Left forelimb (tissue), 1 donor: ENCODE results near the gene TM9SF2.
"Not testable (repeated sequence)": the region's sequence is repeated elsewhere in the genome, so short reads cannot be mapped to it uniquely, and the experiment has no call there.

Experiments
- DNase-seq: peaks from one replicate; pipeline ENCODE4 v3.0.0-alpha.2; 2018; ENCODE audit warnings: low spot score

Gene TM9SF2, protein sequence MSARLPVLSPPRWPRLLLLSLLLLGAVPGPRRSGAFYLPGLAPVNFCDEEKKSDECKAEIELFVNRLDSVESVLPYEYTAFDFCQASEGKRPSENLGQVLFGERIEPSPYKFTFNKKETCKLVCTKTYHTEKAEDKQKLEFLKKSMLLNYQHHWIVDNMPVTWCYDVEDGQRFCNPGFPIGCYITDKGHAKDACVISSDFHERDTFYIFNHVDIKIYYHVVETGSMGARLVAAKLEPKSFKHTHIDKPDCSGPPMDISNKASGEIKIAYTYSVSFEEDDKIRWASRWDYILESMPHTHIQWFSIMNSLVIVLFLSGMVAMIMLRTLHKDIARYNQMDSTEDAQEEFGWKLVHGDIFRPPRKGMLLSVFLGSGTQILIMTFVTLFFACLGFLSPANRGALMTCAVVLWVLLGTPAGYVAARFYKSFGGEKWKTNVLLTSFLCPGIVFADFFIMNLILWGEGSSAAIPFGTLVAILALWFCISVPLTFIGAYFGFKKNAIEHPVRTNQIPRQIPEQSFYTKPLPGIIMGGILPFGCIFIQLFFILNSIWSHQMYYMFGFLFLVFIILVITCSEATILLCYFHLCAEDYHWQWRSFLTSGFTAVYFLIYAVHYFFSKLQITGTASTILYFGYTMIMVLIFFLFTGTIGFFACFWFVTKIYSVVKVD

DNA sequence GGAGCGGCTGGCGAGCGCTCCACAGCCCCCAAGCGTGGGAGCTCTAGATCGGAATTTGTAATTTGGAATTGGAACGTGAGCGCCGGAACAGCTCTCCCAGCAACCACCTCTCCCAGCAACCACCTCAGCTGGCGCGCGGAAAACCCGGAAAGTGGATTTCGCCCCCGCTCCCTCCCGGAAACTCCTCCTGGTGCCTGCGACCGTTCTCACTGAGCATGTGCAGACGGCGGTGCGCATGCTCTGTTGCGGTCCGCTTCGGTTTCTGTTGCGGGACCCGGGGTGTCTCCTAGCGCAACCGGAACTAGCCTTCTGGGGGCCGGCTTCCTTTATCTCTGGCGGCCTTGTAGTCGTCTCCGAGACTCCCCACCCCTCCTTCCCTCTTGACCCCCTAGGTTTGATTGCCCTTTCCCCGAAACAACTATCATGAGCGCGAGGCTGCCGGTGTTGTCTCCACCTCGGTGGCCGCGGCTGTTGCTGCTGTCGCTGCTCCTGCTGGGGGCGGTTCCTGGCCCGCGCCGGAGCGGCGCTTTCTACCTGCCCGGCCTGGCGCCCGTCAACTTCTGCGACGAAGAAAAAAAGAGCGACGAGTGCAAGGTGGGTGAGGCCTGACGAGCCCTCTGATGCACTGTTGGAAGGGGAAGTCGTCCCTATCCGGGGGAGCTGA lies at the start of gene TM9SF2:
Gene TM9SF2, plus strand, starts transcription at position 289 of the 664 bp plus-strand sequence. Its CDS starts 135 bp downstream, at position 424.
- DNase-seq, result peak; percentile 99

DNA sequence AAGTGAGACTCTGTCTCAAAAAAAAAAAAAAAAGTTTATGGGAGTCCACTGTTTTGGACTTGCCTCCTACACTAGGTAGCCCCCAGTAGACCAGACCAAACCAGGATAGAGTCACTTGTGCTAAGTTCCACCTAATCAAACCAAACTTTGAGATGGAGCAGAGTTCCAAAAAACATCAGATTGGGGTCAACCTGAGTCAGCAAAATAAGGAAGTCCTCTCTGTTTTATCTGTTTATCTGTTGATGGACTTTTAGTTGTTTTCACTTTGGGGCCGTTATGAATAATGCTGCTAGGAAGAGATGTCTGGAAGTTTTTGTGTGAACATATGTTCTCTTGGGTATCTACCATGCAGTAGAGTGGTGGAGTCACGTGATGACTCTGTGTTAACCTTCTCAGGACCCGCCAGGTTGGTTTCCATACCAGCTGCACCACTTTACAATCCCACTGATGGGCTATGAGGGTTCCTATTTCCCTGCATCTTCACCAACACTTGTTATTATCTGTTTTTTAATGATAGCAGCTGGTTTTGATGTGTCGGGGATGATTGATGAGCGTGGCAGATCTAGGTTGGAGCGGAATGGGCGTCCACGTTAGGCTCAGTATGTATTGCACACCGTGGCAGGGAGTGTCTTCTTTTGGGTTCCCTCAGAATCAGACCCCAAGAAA lies 46.6 kb upstream of the TM9SF2 start:
- no peak for DNase-seq

DNA sequence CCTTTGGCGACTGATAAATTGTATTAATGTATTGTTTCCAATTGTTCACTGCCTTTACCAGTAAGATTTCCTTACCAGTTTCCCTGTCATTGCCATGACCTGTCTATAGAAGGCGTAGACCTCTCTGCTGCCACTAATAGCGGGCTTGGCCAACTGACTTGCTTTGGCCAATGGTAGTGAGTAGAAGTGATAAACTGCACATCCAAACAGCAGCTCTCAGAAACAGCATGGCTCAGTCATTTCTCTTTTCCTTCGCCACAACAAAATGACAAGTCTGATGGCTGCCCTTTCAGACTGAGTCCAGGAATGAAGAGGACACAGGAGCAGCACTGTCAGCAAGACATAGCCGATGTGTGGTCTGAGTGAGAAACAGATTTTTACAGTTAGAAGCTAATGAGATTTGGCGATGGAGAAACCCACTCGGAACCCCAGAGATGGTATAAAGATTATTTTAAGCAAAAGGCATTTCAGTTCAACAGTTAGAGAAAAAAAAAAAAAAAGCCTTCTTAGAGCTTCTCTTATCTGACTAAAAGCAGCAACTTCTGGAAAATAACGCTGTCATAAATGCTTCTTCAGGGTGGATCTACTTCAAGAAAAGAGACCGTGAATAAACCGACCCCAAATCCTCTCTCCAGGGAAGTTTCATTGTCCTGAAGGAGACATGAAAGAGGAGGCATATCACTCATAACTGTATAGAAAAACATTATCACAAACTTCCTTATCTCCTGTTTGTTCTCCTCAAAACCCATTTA lies 42.0 kb upstream of the TM9SF2 start:
- DNase-seq, result no peak

DNA sequence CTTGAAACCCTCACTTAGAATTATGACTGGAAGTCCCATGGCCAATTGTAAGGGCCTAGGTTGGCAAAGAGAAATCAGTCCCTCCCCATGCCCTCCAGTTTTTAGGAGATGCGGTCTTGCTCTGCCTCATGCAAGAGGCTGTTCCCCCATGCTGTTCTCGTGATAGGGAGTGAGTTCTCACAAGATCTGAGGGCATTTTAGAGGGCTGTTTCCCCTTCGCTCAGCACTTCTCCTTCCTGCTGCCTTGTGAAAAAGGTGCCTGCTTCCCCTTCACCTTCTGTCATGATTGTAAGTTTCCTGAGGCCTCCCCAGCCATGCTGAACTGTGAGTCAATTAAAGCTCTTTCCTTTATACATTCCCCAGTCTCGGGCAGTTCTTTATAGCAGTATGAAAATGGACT lies 40.5 kb upstream of the TM9SF2 start:
- not testable (repeated sequence) for DNase-seq

DNA sequence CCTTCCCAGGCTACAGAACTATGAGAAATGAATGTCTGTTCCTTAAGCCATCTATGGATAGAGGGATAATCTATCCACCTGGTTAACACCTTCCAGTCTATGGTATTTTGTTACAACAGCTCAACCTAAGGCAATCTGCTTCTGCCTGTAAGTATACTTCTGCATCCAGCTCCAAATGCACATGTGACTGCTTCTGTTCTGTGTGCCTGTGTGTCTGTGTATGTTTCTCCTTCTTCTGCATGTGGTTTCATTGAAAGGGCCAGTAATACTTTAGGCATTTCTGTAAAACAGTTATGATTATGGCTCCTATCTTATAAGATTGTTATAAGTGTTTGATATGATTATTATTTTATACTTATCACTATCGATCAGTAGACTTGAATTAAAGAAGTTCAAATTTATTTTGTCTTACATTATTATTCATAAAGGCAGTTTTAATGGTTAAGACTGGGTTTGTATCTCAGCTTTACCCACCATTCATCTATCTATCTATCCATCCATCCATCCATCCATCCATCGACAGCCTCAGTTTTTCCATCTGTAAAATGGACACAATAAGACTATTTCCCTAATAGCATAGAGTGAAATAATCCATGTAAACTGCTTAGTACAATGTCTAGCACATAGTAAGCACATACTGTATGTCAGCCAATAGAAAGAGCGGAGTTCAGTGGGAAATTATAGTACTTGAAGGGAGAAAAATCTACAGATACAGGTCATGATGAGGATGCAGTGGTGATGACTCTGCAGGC lies 37.5 kb upstream of the TM9SF2 start:
- no peak for DNase-seq

DNA sequence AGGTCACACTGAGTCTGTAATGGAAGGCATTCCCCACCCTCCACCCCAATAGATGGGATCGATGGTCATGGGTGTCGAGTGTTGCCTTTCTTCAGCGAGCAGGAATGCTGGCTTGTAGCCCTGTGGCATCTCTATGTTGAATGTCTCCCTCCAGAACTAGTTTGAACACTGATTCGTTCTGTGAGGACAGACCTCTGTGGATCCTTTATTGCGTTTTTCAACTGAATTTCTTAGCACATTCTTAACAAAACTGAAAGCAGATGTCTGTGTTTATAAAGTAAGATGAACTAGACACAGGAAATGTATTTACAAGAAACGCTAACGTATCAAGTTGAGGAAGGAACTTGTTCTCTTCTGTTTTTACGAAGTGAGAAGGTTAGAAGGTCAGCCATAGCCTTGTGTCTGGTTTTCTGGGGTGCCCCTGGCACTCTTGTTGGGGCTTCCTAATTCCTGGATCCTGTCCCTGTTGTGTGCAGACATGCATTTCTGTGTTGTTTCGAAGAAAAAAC lies 36.8 kb upstream of the TM9SF2 start:
- no peak for DNase-seq

DNA sequence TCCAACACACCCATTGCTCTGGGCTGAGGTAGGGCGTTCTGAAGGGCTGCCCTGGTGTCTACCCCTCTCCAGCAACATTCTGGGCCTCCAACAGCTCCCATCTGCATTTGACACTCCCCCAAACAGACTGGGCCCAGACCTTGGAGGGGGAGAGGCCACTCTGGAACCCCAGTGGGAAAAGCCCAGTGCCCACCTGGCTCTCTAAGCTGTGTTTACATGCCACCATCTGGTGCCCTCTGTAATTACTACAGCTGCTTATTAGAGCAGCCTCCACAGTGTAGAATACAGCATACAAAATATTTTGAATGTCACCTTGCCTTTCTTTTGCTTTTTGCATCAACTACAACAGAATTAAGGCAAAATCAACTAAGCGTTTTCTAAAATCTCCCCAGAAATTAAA lies 35.8 kb upstream of the TM9SF2 start:
- DNase-seq, result no peak

DNA sequence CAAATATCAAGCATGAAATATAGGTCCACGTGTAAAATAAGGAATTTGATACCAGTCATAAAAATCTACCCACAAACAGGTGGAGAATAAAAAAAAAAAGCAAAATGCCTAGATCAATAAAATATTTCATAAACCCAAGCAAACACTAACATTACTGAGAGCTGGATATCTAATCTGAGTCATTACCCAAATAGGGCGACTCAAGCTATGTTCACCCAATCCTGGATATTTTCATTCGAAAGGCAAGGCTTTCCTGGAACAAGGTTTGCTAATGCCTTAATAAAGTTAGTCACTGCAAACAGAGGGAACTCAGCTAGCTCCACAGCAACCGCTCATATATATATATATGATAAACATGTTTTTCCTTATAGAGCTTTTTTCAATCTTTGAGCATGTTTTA lies 33.5 kb upstream of the TM9SF2 start:
- DNase-seq, result no peak

DNA sequence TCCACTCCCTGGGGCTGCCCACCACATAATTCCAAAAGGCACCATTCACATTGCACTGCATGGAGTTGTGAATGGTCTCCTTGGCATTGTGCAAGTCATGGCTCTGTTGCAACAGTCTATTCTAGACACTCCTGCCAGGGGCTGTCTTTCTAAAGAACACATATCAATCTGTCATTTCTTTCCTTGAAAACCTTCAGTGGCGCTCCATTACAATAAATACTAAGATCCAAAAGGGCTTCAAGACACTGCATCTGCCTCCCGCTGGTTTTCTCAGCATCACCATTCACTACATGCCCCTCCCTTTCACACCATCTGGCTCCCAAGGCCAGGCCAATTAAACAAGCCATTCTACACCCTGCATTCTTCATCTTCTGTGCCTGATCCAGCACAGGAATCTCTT lies 32.2 kb upstream of the TM9SF2 start:
- no peak for DNase-seq

DNA sequence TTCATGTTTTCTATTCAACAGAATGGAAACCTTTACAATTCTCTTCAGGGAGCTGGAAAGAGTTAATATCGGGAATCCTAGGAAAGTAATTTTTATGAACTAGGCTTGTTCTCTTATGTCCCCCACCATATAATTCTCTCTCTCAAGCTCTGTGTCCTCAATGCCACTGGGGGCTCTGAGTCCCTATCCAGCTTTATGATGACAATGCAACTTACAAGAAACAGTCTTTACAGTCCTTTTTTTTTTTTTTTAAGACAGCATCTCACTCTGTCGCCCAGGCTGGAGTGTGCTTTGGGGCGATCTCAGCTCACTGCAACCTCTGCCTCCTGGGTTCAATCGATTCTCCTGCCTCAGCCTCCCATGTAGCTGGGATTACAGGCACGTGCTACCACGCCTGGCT lies 31.2 kb upstream of the TM9SF2 start:
- no peak for DNase-seq

DNA sequence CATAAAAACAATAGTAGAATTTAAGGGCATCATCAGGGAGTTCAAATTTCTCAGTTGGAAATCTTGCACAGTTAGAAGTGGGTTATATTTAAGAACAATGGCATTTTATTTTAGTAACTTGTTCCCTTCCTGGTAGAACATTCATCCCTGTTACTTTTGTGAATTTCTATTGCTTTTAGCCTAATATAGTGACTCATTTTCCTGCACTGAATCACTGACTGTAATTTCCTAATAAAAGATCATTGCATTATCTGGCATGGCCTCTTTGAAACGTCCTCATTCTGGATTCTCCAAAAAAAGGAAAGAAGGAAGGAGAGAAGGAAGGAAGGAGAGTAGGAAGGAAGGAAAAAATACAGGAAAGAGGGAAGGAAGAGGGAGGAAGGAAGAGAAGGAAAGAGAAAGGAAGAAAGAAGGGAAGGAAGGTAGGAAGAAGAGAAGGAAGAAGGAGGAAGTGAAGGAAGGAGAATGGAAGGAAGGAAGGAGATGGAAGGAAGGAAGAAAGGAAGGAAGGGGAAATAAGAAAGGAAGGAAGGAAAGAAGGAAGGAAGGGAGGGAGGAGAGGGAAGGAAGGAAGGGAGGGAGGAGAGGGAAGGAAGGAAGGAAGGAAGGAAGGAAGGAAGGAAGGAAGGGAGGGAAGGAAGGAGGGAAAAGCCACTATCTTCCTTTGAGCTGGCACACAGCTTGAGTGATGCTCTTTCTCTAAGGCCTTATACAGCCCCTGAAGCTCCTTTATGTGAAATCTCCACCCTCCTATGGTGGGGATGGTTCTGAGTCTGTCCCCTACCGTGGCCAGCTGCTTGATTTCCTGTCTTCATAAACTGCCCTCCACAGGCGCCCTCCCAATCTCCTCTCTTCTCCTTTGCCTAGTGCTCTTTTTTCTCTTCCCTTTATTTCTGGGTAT lies 29.8 kb upstream of the TM9SF2 start:
- DNase-seq, result no peak

DNA sequence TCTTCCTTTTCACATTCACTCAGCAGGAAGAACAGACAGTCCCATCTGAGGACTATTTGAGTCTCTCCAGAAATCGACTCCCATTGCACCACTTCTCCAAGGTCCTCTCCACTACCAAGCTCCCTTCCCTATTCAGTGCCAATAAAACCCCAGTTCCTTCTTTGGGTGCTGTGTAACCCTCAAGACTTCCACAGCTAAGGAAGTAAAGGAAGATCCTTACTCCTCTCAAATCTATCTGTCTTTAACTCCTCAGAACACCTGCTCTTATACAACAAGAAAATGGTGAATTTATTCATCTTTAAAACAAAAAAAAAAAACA lies 29.2 kb upstream of the TM9SF2 start:
- no peak for DNase-seq

DNA sequence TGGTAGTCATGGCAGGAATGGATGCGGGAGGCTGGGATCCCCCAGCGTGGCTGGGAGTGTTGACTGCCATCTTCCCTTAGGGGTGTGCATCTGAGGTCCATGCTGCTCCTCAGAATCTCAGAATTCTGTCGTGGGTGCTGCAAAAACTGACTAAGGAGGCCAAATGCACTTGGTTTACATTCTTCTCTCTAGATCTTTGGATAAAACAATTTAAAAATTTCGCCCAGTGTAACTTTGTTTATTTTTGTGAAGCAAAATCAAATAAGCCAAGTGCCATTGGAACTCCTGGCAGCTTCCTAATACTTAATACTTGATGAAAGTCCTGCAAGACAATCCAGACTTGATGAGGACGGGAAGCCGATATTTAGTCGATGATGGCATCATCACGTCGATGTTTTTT lies 27.8 kb upstream of the TM9SF2 start:
- DNase-seq, result no peak

DNA sequence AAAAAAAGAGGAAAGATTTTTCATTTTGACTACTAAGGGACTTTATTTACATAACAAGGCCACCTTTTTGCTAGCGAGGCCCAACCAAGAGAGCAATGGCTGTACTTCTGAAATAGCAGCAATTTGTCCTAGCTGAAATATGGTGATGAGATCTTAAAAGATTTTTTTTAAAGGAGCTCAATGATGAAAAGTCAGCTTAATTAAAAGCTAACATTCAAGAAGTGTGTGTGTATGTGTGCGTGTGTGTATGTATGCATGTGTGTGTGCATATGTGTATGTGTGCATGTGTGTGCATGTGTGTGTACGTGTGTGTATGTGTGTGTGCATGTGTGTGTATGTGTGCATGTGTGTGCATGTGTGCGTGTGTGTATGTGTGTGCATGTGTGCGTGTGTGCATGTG lies 24.6 kb upstream of the TM9SF2 start:
- DNase-seq, result no peak

DNA sequence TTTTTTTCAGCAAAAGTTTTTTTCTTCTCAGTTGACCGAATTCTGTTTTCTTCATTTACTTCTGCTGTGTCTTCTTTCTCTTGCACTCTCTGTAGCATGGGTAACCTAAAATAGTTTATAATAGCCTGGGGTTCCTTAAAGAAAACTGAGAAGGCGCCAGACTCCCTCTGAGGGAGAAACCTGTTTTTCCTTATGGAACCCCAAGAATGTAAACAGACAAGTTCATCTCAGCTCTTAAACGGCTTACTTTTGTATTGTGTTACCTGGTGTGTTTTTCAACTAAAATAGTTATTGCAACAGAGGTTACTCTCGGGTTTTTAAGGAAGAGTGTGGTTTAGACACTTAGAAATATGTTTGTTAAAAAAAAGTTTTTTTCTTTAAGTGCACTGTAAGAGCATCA lies 23.8 kb upstream of the TM9SF2 start:
- DNase-seq, result no peak

DNA sequence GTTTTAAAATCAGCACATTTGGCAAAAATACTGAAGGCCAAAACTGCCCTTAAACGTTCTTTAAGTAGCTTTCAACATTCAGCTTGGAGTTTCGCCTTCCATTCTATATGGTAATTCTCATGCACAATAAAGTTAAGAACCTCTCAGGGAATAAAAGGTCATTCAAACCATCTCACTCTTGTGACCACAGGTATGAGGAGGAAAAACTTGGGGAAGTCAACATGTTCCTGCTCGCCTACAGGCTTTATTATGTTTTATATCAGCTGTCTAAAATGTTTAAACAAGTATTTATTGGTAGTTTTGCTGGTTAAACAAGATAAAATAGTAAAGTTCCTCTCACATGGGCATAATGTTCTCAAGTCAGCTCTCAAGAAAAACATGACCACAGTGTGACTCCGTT lies 19.9 kb upstream of the TM9SF2 start:
- DNase-seq, result no peak

DNA sequence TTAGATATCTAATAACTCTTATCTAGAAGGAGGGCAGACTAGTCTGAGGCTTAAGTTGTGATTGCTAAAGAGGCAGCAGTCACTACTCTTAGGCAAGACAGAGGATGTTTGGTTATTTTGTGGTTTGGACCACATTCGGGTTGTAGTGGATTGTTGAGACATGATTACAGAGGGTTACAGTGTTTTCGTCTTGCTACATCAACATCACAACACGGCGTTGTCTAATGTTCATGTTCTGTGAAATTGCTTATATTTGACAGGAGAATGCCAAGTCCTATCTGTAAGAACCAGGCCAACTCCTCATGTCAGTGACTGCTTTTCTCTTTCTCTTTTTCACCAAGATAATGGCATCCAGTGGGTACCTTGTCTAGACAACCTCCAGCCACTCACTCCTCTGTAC lies 16.8 kb upstream of the TM9SF2 start:
- no peak for DNase-seq

DNA sequence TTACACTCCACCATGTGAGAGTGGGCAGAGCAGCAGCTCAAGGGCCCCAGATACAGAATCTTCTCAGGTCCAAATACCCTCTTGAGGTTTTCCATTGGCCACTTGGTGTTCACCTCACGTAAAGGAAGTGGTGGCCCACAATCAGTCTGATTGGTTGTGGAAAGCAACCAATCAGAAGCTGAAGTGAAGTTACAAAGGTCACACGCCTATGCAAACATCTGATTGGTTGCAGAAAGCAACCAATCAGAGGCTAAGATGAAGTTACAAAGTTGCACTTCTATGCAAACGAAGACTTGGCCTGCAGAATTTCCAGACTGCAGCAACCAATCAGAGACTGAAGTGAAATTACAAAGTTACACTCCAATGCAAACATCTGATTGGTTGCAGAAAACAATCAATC lies 14.3 kb upstream of the TM9SF2 start:
- no peak for DNase-seq

DNA sequence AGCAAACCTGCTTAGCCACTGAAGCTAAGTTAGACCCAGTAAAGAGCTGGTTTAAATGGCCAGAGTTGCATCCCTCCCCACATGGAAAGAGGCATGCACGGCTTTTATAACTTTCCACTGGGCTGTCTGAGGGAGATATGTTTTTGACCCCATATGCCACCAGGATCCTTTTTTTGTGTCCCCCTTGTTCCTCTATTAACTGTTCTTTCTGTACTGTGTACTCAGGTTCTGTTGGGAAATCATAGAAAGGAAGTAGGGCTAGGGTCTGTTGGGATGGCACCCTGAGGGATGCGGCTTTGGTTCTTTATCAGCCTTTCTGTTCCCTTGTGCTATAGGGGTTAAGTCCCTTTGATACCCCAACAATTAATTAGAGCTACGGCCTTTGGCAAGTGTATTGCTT lies 12.2 kb upstream of the TM9SF2 start:
- no peak for DNase-seq

DNA sequence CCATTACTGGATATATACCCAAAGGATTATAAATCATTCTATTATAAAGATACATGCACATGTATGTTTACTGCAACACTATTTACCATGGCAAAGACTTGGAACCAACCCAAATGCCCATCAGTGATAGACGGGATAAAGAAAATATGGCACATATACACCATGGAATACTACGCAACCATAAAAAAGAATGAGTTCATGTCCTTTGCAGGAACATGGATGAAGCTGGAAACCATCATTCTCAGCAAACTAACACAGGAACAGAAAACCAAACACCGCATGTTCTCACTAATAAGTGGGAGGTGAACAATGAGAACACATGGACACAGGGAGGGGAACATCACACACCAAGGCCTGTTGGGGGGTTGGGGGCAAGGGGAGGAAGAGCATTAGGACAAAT lies 9.5 kb upstream of the TM9SF2 start:
- not testable (repeated sequence) for DNase-seq
